Neural progenitor cell (in vitro differentiated cells): ENCODE data around the gene CD22. TPM values are rescaled to one million over a fixed set of nuclear protein-coding genes. Genes with fewer than 3 reads are reported as not detected.

ENCODE experiments used
- DNase-seq: peaks from one replicate; pipeline ENCODE4 v3.0.0-alpha.2; 2016; ENCODE audit warnings: low spot score
- H2AFZ ChIP-seq: fragments of 200-600 bp; sonication (generic); replicated peaks from 2 replicates; pipeline ENCODE4 v1.6.1; 2016; ENCODE audit warnings: antibody characterized with exemption
- H3F3A ChIP-seq: fragments of 200-600 bp; sonication (generic); 2 replicates; pipeline ENCODE4 v1.6.1; 2016; ENCODE audit warnings: antibody characterized with exemption, low read depth
- H3K27ac ChIP-seq: fragments of 200-600 bp; sonication (generic); 2 replicates; pipeline ENCODE4 v1.5.1; 2016; ENCODE audit warnings: mild to moderate bottlenecking
- H3K27me3 ChIP-seq: fragments of 200-600 bp; sonication (generic); 2 replicates; pipeline ENCODE4 v1.6.1; 2016; ENCODE audit warnings: mild to moderate bottlenecking, moderate library complexity
- H3K36me3 ChIP-seq: fragments of 200-600 bp; sonication (generic); 2 replicates; pipeline ENCODE4 v1.5.1; 2016
- H3K4me1 ChIP-seq: fragments of 200-600 bp; sonication (generic); 2 replicates; pipeline ENCODE4 v1.6.1; 2016; ENCODE audit warnings: mixed run types
- H3K4me2 ChIP-seq: fragments of 200-600 bp; sonication (generic); 2 replicates; pipeline ENCODE4 v1.6.1; 2016
- H3K4me3 ChIP-seq: fragments of 200-600 bp; sonication (generic); 2 replicates; pipeline ENCODE4 v1.5.1; 2016
- H3K79me2 ChIP-seq: fragments of 200-600 bp; sonication (generic); 2 replicates; pipeline ENCODE4 v1.6.1; 2016; ENCODE audit warnings: low read depth
- H3K9ac ChIP-seq: fragments of 200-600 bp; sonication (generic); 2 replicates; pipeline ENCODE4 v1.6.1; 2016
- H3K9me3 ChIP-seq: fragments of 200-600 bp; sonication (generic); 2 replicates; pipeline ENCODE4 v1.5.1; 2016; ENCODE audit warnings: low read depth
- H4K20me1 ChIP-seq: fragments of 200-600 bp; sonication (generic); 2 replicates; pipeline ENCODE4 v1.6.1; 2016; ENCODE audit warnings: low read depth
- H3K27ac Mint-ChIP-seq: 3 replicates; pipeline ENCODE4 v1.8.0; 2021; ENCODE audit warnings: mixed read lengths
- H3K27me3 Mint-ChIP-seq: 2 replicates; pipeline ENCODE4 v1.8.0; 2022; ENCODE audit warnings: low read depth, mild to moderate bottlenecking, inconsistent platforms, moderate library complexity, mixed read lengths; ENCODE audit not compliant: insufficient read depth
- H3K36me3 Mint-ChIP-seq: 3 replicates; pipeline ENCODE4 v1.8.0; 2021; ENCODE audit warnings: mixed read lengths
- H3K4me1 Mint-ChIP-seq: 3 replicates; pipeline ENCODE4 v1.8.0; 2021; ENCODE audit warnings: mixed read lengths
- H3K4me3 Mint-ChIP-seq: 3 replicates; pipeline ENCODE4 v1.8.0; 2021; ENCODE audit warnings: mild to moderate bottlenecking, moderate library complexity, mixed read lengths
- H3K9me3 Mint-ChIP-seq: 3 replicates; pipeline ENCODE4 v1.8.0; 2020; ENCODE audit warnings: mixed read lengths
- EZH2 ChIP-seq: fragments of 200-600 bp; sonication (generic); IDR thresholded peaks from 2 replicates; pipeline ENCODE4 v1.6.1; 2017; ENCODE audit warnings: antibody characterized with exemption, mild to moderate bottlenecking, moderate library complexity
- EZH2phosphoT487 ChIP-seq: fragments of 200-600 bp; sonication (generic); IDR thresholded peaks from 2 replicates; pipeline ENCODE4 v1.6.1; 2017; ENCODE audit warnings: antibody characterized with exemption
- total RNA-seq: library from RNA; depleted of rRNA; stranded (reverse); fragments of >200 nt; gene quantifications from 2 replicates; pipeline ENCODE4 v1.2.3, GENCODE V29; 2015; ENCODE audit warnings: low replicate concordance
- TF ChIP-seq, protein P1 (sequence below): fragments of 200-600 bp; sonication (generic); IDR thresholded peaks from 2 replicates; pipeline ENCODE4 v1.5.1; 2017; ENCODE audit warnings: antibody characterized with exemption, mild to moderate bottlenecking

Gene CD22
- total RNA-seq, 1 donor from 2014 or later: not detected

DNA sequence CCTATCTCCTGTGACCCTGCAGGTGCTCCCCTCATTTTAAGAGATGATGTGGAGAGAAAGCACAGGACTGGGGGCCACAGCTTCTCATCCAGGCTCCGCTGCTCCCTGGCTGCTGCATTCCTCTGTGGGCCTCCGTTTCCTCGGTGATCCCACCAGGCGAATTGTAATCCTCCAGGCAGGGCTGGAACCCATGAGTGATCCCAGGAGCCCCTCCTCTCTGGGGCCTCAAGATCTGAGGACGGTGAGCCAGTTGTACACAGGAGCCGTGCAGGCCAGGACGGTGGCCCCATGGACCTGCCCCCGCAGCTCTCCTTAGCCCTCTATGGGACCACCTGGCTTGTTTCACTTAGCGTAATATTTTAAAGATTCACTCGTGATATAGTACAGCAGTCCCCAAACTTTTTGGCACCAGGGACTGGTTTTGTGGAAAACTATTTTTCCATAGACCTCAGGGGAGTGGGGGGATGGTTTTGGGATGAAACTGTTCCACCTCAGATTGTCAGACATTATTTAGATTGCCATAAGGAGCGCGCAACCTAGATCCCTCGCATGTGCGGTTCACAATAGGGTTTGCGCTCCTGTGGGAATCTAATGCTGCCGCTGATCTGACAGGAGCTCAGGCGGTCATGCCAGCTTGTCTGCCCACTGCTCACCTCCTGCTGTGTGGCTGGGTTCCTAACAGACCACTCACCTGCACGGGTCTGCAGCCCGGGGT lies 34.9 kb downstream of the CD22 start:
- no peaks in the 10 kb centered on the region for H3K27me3 ChIP-seq
- no peaks in the 10 kb centered on the region for H3F3A ChIP-seq
- H2AFZ ChIP-seq: no peak overlapping the region
- H3K27ac ChIP-seq: no peak overlapping the region
- no peak overlapping the region for H3K4me3 Mint-ChIP-seq
- TF ChIP-seq, protein P1, sequence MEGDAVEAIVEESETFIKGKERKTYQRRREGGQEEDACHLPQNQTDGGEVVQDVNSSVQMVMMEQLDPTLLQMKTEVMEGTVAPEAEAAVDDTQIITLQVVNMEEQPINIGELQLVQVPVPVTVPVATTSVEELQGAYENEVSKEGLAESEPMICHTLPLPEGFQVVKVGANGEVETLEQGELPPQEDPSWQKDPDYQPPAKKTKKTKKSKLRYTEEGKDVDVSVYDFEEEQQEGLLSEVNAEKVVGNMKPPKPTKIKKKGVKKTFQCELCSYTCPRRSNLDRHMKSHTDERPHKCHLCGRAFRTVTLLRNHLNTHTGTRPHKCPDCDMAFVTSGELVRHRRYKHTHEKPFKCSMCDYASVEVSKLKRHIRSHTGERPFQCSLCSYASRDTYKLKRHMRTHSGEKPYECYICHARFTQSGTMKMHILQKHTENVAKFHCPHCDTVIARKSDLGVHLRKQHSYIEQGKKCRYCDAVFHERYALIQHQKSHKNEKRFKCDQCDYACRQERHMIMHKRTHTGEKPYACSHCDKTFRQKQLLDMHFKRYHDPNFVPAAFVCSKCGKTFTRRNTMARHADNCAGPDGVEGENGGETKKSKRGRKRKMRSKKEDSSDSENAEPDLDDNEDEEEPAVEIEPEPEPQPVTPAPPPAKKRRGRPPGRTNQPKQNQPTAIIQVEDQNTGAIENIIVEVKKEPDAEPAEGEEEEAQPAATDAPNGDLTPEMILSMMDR: no peak
- TF ChIP-seq EZH2phosphoT487 (no peak), EZH2 (no peak)
- H3K79me2 ChIP-seq: no peaks in the 10 kb centered on the region
- H3K9me3 ChIP-seq: no peaks in the 10 kb centered on the region
- no peaks in the 10 kb centered on the region for H3K36me3 ChIP-seq
- H3K9me3 Mint-ChIP-seq: no peaks in the 10 kb centered on the region
- peaks cover 8% of the 10 kb centered on the region for H3K4me1 Mint-ChIP-seq
- no peaks in the 10 kb centered on the region for H4K20me1 ChIP-seq
- H3K27me3 Mint-ChIP-seq: no peaks in the 10 kb centered on the region
- no peaks in the 10 kb centered on the region for H3K4me1 ChIP-seq
- H3K9ac ChIP-seq: no peak overlapping the region
- peak overlapping the region; percentile 53 for H3K27ac Mint-ChIP-seq
- no peaks in the 10 kb centered on the region for H3K36me3 Mint-ChIP-seq
- H3K4me3 ChIP-seq: no peak overlapping the region
- DNase-seq: no peak
- no peak overlapping the region for H3K4me2 ChIP-seq

DNA sequence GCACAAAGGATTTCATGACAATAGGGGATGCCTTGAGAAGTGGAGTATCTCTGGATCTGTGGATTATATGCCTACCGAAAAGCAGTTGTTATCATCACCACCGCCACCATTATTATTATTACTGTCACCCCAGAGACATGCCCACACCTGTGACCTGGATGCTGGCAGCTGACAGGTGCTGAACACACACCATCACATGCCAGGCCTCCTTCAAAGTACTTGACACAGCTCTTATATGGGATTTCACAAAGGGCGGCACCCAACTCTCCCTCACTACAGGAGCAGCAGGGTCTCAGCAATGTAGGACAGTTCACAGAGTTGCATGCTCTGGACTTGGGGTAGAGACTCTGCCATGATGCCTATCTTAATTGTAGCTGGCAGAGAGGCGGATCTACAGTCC lies 36.3 kb downstream of the CD22 start:
- Mint-ChIP-seq H3K27ac (no peak overlapping the region), H3K4me1 (peaks cover 8% of the 10 kb centered on the region), H3K9me3 (no peaks in the 10 kb centered on the region), H3K36me3 (no peaks in the 10 kb centered on the region), H3K27me3 (no peaks in the 10 kb centered on the region), H3K4me3 (no peak overlapping the region)
- no peak for DNase-seq
- no peak overlapping the region for H3K4me2 ChIP-seq
- H3K9ac ChIP-seq: no peak overlapping the region
- H4K20me1 ChIP-seq: no peaks in the 10 kb centered on the region
- no peaks in the 10 kb centered on the region for H3K79me2 ChIP-seq
- H3F3A ChIP-seq: no peaks in the 10 kb centered on the region
- H2AFZ ChIP-seq: no peak overlapping the region
- H3K27me3 ChIP-seq: no peaks in the 10 kb centered on the region
- no peak overlapping the region for H3K27ac ChIP-seq
- H3K4me1 ChIP-seq: no peaks in the 10 kb centered on the region
- H3K4me3 ChIP-seq: no peak overlapping the region
- no peaks in the 10 kb centered on the region for H3K36me3 ChIP-seq
- H3K9me3 ChIP-seq: no peaks in the 10 kb centered on the region
- TF ChIP-seq EZH2phosphoT487 (no peak), EZH2 (no peak)
- TF ChIP-seq, protein P1: no peak

DNA sequence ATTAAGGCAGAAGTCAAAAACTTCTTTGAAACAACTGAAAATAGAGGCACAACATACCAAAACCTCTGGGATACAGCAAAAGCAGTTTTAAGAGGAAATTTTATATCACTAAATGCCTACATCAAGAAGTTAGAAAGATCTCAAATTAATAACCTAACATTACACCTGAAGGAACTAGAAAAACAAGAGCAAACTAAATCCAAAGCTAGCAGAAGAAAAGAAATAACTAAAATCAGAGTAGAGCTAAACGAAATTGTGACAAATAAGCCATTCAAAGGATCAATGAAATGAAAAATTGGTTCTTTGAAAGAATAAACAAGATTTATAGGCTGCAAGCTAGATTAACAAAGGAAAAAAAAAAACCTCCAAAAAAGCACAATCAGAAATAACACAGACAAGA lies 39.4 kb downstream of the CD22 start:
- Mint-ChIP-seq H3K36me3 (no peaks in the 10 kb centered on the region), H3K27me3 (peaks cover under 1% of the 10 kb centered on the region)
- H4K20me1 ChIP-seq: no peaks in the 10 kb centered on the region

More for the DNA sequence above, 39.4 kb downstream of the CD22 start:
- no peaks in the 10 kb centered on the region for H3F3A ChIP-seq
- H3K4me3 Mint-ChIP-seq: no peak overlapping the region
- no peaks in the 10 kb centered on the region for H3K79me2 ChIP-seq
- no peak overlapping the region for H3K9ac ChIP-seq
- H3K36me3 ChIP-seq: no peaks in the 10 kb centered on the region
- TF ChIP-seq, protein P1: no peak
- no peak for TF ChIP-seq EZH2phosphoT487
- TF ChIP-seq EZH2: no peak
- no peak overlapping the region for H3K27ac Mint-ChIP-seq
- peaks cover 2% of the 10 kb centered on the region for H3K9me3 Mint-ChIP-seq
- H3K4me1 ChIP-seq: no peaks in the 10 kb centered on the region
- H3K27me3 ChIP-seq: no peaks in the 10 kb centered on the region
- no peaks in the 10 kb centered on the region for H3K9me3 ChIP-seq
- no peak overlapping the region for H2AFZ ChIP-seq
- no peak overlapping the region for H3K27ac ChIP-seq
- no peak overlapping the region for H3K4me3 ChIP-seq
- no peak overlapping the region for H3K4me2 ChIP-seq
- peaks cover 7% of the 10 kb centered on the region for H3K4me1 Mint-ChIP-seq
- no peak for DNase-seq
